ENCODE data around the gene ZBTB38.

ZBTB38 gene

GRCh38 chr3:141407047-141407446 lies 38.7 kb downstream of the ZBTB38 start:
- DNase-seq: no peak

- no peak for DNase-seq
Measured at GRCh38 chr3:141407825-141408224, 39.5 kb downstream of the ZBTB38 start.

DNA sequence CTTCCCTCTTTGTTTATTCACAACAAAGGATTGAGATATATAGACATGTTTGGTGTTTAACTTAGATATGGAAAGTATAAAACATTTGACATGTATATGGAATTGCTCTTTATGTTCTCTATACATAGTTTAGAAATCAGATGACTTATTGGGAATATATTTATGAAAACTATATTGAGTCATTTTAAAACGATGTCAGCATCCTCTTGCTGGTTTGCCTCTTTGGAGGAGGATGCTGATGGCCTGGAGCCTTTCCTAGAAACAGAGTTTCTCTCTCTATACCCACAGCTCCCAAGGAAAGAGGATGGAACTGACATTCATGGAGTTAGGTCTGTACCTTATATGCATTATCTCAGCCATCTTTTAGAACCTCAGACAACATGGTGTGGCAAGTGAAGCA lies 40.3 kb downstream of the ZBTB38 start:
- DNase-seq: no peak

- no peak for DNase-seq
Measured at GRCh38 chr3:141409940-141410241, 41.6 kb downstream of the ZBTB38 start.

DNA sequence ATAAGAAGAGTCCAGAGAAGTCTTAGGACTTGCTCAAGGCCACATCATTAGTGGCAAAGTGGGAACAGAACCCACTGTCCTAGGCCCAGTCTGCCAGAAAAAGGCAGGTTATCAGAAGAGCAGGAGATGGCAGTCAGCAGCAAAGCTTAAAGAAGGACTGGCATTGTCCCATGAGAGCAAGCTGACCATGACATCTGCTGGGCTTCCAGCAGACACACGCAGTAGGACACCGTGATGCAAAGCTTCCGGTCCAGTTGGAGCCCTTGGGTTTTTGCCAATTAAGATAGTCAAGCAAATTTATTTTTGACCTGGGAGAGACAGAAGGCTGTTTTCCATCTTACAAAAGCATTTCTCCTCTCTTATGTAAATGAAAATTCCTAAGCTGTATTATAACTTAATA lies 42.1 kb downstream of the ZBTB38 start:
- DNase-seq: no peak

GRCh38 chr3:141410846-141411245 lies 42.5 kb downstream of the ZBTB38 start:
- DNase-seq: no peak

- DNase-seq: no peak
Measured at GRCh38 chr3:141411251-141411771, 43.0 kb downstream of the ZBTB38 start.

- DNase-seq: no peak
Measured at GRCh38 chr3:141412087-141412935, 44.0 kb downstream of the ZBTB38 start.

DNA sequence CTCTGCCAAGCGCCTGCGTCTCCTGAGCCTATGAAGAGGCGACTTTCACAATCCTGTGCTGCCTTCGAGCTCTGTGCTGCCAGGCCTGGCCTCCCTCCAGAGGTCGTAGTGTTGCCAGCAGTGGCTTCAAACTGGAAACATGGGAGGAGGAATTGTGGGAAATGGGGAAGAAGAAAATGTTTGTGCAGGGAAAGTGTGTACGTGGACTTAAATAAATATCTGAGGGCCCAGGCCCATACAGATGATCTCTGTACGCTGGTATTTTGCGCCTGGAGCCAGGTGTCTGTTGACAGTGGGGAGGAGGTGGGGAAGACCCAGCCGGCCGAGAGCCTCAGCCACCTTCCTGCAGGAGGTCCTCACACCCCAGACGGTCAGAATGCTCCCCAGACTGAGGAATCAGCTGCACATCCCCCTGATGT lies 44.6 kb downstream of the ZBTB38 start:
- no peak for DNase-seq

DNA sequence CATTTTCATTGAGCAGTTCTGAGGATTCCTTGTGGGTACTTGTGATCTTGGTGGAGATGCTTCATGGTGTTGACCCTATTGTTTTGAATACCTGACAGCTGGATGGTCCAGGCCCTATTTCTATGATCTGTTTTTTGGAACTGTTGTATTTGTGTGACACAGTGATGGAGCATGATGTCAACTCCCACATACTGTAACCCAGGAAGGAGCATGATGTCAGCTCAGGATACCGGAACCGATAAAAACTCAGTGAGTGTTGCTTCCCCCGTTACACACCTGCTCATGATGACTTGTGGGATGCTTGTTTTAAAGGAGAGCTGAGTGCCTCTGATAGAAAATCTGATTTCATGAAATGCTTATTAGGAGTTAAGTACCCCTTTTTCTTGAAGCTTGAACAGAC lies 45.1 kb downstream of the ZBTB38 start:
- no peak for DNase-seq

GRCh38 chr3:141413801-141414689 lies 45.7 kb downstream of the ZBTB38 start:
- no peak for DNase-seq

- DNase-seq: no peak
Measured at GRCh38 chr3:141414800-141415462, 46.6 kb downstream of the ZBTB38 start.

DNA sequence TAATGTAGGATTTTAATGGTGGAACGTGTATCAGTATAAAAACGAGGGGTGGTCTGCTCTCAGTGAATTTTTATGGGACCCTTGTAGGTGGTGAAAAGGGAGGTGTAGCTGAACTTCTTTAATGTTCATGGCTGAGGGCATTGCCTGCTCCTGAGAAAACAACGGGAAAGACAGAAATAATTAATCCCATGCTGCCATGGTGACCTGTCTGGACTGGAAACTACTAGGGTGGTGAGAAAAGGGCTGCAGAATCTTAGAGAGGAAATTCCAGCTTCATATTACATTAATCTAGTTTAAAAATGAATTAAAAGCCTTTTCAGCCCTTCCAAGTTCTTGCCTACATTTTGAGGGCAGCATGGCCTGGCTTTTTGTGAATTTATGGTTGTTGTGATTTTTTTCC lies 47.6 kb downstream of the ZBTB38 start:
- DNase-seq: no peak
